ENCODE data around the gene HSPA8.

DNA sequence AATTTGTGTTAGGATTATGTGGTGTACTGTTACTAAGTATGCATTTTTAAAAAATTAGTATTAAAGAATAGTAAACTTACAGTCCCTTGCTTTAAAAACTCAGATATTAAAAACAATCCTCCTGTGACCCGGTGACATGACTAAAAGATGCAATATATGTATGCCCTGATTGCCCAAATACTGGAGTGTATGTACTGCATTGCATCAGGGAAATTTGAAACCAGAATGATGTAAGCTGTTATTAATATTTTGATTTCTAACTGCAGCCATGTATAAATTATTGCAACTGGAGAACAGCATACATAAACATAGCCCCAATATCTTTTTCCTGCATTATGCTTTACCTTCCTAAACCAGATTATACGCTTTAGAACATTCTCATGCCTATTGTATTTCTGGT lies 3.7 kb upstream of the HSPA8 start:
- TF ChIP-seq, protein P1, sequence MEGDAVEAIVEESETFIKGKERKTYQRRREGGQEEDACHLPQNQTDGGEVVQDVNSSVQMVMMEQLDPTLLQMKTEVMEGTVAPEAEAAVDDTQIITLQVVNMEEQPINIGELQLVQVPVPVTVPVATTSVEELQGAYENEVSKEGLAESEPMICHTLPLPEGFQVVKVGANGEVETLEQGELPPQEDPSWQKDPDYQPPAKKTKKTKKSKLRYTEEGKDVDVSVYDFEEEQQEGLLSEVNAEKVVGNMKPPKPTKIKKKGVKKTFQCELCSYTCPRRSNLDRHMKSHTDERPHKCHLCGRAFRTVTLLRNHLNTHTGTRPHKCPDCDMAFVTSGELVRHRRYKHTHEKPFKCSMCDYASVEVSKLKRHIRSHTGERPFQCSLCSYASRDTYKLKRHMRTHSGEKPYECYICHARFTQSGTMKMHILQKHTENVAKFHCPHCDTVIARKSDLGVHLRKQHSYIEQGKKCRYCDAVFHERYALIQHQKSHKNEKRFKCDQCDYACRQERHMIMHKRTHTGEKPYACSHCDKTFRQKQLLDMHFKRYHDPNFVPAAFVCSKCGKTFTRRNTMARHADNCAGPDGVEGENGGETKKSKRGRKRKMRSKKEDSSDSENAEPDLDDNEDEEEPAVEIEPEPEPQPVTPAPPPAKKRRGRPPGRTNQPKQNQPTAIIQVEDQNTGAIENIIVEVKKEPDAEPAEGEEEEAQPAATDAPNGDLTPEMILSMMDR (IDR thresholded peaks at IDR 0.05), result no peak
- TF ChIP-seq POLR2A (IDR thresholded peaks at IDR 0.05), result no peak

Data from breast epithelium (tissue), 3 donors.